Activated B cell treated with CpG ODN at 0.5 μM for 24 hours (primary cell): ENCODE results near the gene ABCB8. TPM values are rescaled to one million over a fixed set of nuclear protein-coding genes. Genes with fewer than 3 reads are reported as not detected.

Experiments
- ATAC-seq: fragments of 200-7000 bp; cut with Tn5 transposase; one replicate; pipeline ENCODE4 v1.10.0; 2021; ENCODE audit warnings: low read depth, mild to moderate bottlenecking, moderate library complexity
- CTCF ChIA-PET: fragments of 350-600 bp; sonication (Branson Sonifier 250); formaldehyde crosslinking; loops from one replicate; lab custom pipeline; 2021; ENCODE audit warnings: antibody characterized with exemption; lab: Charles Lee
- POLR2A ChIA-PET: fragments of 350-600 bp; sonication (Branson Sonifier 250); formaldehyde crosslinking; loops from one replicate; lab custom pipeline; 2021; ENCODE audit warnings: antibody characterized with exemption; lab: Charles Lee
- DNase-seq: peaks from one replicate; pipeline ENCODE4 v3.0.0; 2022
- H3K27ac Mint-ChIP-seq: one replicate; pipeline ENCODE4 v1.8.0; 2020; ENCODE audit warnings: mixed read lengths
- H3K27me3 Mint-ChIP-seq: one replicate; pipeline ENCODE4 v1.8.0; 2021; ENCODE audit warnings: mixed read lengths
- H3K36me3 Mint-ChIP-seq: one replicate; pipeline ENCODE4 v1.8.0; 2021; ENCODE audit warnings: low read depth, mixed read lengths
- H3K4me1 Mint-ChIP-seq: one replicate; pipeline ENCODE4 v1.8.0; 2021; ENCODE audit warnings: mixed read lengths
- H3K4me3 Mint-ChIP-seq: one replicate; pipeline ENCODE4 v1.8.0; 2020; ENCODE audit warnings: mild to moderate bottlenecking, mixed read lengths
- H3K9me3 Mint-ChIP-seq: one replicate; pipeline ENCODE4 v1.8.0; 2020; ENCODE audit warnings: mixed read lengths
- intact Hi-C: fragments of 100-400 bp; cut with micrococcal nuclease; formaldehyde crosslinking; loops from one replicate; pipeline ENCODE4 v1.15.1; 2024
- total RNA-seq: library from RNA; stranded (reverse); gene quantifications from 2 replicates; pipeline ENCODE4 v1.2.3, GENCODE V29; 2022
- TF ChIP-seq, protein P1 (sequence below): fragments of 200-600 bp; IDR thresholded peaks from one replicate; pipeline ENCODE4 v1.8.0; 2022; ENCODE audit warnings: antibody characterized with exemption, mild to moderate bottlenecking

Gene ABCB8
- total RNA-seq, 1 donor from 2014 or later = 46.5 TPM

GRCh38 chr7:151063212-151063561 lies 34.9 kb downstream of the ABCB8 start:
- no peaks in the 10 kb centered on the region for H3K9me3 Mint-ChIP-seq
- DNase-seq = no peak
- no peaks in the 10 kb centered on the region for H3K27me3 Mint-ChIP-seq
- no peak overlapping the region for H3K27ac Mint-ChIP-seq
- H3K4me3 Mint-ChIP-seq = no peak overlapping the region
- ChIA-PET POLR2A (interaction anchor here (0.6 to 0.9 kb wide), 3 partner anchors 17 to 814 kb away, joined by 3 read pairs; partner anchors contain the start of genes FASTK and PRKAG2), CTCF (no interaction called here)
- TF ChIP-seq, protein P1, sequence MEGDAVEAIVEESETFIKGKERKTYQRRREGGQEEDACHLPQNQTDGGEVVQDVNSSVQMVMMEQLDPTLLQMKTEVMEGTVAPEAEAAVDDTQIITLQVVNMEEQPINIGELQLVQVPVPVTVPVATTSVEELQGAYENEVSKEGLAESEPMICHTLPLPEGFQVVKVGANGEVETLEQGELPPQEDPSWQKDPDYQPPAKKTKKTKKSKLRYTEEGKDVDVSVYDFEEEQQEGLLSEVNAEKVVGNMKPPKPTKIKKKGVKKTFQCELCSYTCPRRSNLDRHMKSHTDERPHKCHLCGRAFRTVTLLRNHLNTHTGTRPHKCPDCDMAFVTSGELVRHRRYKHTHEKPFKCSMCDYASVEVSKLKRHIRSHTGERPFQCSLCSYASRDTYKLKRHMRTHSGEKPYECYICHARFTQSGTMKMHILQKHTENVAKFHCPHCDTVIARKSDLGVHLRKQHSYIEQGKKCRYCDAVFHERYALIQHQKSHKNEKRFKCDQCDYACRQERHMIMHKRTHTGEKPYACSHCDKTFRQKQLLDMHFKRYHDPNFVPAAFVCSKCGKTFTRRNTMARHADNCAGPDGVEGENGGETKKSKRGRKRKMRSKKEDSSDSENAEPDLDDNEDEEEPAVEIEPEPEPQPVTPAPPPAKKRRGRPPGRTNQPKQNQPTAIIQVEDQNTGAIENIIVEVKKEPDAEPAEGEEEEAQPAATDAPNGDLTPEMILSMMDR = no peak
- no peak for ATAC-seq
- H3K36me3 Mint-ChIP-seq = peaks cover 38% of the 10 kb centered on the region
- intact Hi-C loops = no loop called here
- H3K4me1 Mint-ChIP-seq = peaks cover 27% of the 10 kb centered on the region

- POLR2A ChIA-PET = interaction anchor here (0.6 kb wide), 1 partner anchor 51 kb away, joined by 6 read pairs; no protein-coding TSS in a partner anchor
- H3K4me1 Mint-ChIP-seq = peaks cover 18% of the 10 kb centered on the region
- TF ChIP-seq, protein P1 = no peak
- no peak for ATAC-seq
- CTCF ChIA-PET = no interaction called here
- H3K27ac Mint-ChIP-seq = no peak overlapping the region
- no peak for DNase-seq
- H3K27me3 Mint-ChIP-seq = no peaks in the 10 kb centered on the region
- H3K4me3 Mint-ChIP-seq = no peak overlapping the region
- intact Hi-C loops = no loop called here
- peaks cover 39% of the 10 kb centered on the region for H3K36me3 Mint-ChIP-seq
- no peaks in the 10 kb centered on the region for H3K9me3 Mint-ChIP-seq
Observed at GRCh38 chr7:151064454-151064853, 36.2 kb downstream of the ABCB8 start.

DNA sequence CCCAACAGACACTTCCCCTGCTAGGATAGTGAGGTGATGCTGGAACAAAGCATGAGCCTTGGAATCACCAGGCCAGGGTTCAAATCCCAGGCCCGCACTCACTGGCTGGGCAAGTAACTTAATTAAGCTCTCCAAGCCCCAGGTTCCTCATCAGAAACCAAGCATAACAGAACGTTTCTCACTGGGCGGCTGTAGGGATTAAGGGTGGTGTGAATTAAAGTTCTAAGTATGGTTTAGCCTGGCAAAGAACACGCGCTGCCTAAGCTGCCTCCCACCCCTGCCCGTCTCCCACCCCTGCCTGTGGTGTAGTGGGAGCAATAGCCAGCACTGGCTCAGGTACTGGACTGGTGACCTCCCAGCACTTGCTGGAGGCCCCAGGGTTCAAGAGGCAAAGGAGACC lies 36.7 kb downstream of the ABCB8 start:
- Mint-ChIP-seq H3K36me3 (peaks cover 42% of the 10 kb centered on the region), H3K27ac (no peak overlapping the region)

GRCh38 chr7:151065516-151065915 lies 37.3 kb downstream of the ABCB8 start:
- DNase-seq = no peak
- no peaks in the 10 kb centered on the region for H3K27me3 Mint-ChIP-seq
- TF ChIP-seq, protein P1 = no peak
- H3K4me1 Mint-ChIP-seq = peaks cover 12% of the 10 kb centered on the region
- no peak for ATAC-seq
- CTCF ChIA-PET = no interaction called here
- H3K4me3 Mint-ChIP-seq = no peak overlapping the region
- POLR2A ChIA-PET = no interaction called here
- H3K36me3 Mint-ChIP-seq = peaks cover 48% of the 10 kb centered on the region
- H3K9me3 Mint-ChIP-seq = no peaks in the 10 kb centered on the region
- intact Hi-C loops = no loop called here
- no peak overlapping the region for H3K27ac Mint-ChIP-seq

More for the DNA sequence above, 36.7 kb downstream of the ABCB8 start:
- ATAC-seq (no peak), DNase-seq (no peak)
- POLR2A ChIA-PET = no interaction called here
- intact Hi-C loops = no loop called here
- TF ChIP-seq, protein P1 = no peak
- H3K9me3 Mint-ChIP-seq = no peaks in the 10 kb centered on the region
- peaks cover 17% of the 10 kb centered on the region for H3K4me1 Mint-ChIP-seq
- no peak overlapping the region for H3K4me3 Mint-ChIP-seq
- H3K27me3 Mint-ChIP-seq = no peaks in the 10 kb centered on the region
- CTCF ChIA-PET = no interaction called here

DNA sequence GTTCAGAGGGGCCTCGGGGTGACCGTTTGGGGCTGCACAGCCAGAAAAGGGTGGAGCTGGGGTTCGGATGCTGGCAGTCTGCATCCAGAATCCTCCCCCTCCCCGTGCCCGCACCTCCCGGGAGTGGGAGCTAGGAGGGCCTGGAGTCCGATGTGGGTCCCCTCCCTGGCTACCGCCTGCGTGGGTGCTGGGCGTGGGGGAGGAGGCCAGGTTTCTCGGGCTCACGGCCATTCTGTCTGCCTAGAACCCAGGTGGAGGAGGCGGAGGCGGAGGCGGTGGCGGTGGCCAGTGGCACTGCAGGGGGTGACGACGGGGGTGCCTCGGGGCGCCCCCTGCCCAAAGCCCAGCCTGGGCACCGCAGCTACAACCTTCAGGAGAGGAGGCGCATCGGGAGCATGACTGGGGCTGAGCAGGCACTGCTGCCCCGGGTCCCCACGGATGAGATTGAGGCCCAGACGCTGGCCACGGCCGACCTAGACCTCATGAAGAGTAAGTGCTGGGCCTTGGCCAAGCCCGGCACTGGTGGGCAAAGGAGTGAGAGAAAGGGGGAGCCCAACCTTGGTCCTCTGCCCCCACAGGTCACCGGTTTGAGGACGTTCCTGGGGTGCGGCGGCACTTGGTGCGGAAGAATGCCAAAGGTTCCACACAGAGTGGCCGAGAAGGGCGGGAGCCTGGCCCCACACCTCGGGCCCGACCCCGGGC lies 38.2 kb downstream of the ABCB8 start:
- no peak overlapping the region for H3K4me3 Mint-ChIP-seq
- peaks cover 3% of the 10 kb centered on the region for H3K4me1 Mint-ChIP-seq
- CTCF ChIA-PET = no interaction called here
- H3K36me3 Mint-ChIP-seq = peaks cover 55% of the 10 kb centered on the region
- H3K9me3 Mint-ChIP-seq = no peaks in the 10 kb centered on the region
- intact Hi-C loops = no loop called here
- POLR2A ChIA-PET = no interaction called here
- TF ChIP-seq, protein P1 = no peak
- no peak for ATAC-seq
- no peak for DNase-seq
- H3K27ac Mint-ChIP-seq = no peak overlapping the region
- H3K27me3 Mint-ChIP-seq = no peaks in the 10 kb centered on the region
